Brain microvascular endothelial cell (primary cell): ENCODE results near the gene CLMN.

ENCODE experiments used
- DNase-seq: peaks from one replicate; pipeline ENCODE4 v3.0.0-alpha.2; 2020
- H3K27ac ChIP-seq: fragments of 250-450 bp; sonication (Bioruptor Pico); 2 replicates; pipeline ENCODE4 v1.5.1; 2020; ENCODE audit warnings: mild to moderate bottlenecking, moderate library complexity
- H3K27me3 ChIP-seq: fragments of 250-450 bp; sonication (Bioruptor Pico); replicated peaks from 2 replicates; pipeline ENCODE4 v1.5.1; 2020; ENCODE audit warnings: mild to moderate bottlenecking
- H3K36me3 ChIP-seq: fragments of 250-450 bp; sonication (Bioruptor Pico); replicated peaks from 2 replicates; pipeline ENCODE4 v1.5.1; 2020; ENCODE audit warnings: mild to moderate bottlenecking
- H3K4me3 ChIP-seq: 2 replicates; pipeline ENCODE4 v1.5.1; 2011; ENCODE audit warnings: low read depth, mild to moderate bottlenecking, control low read depth, low read length, moderate library complexity
- in situ Hi-C: cut with HindIII; loops from 2 replicates; pipeline ENCODE4 v1.10.0; 2017; ENCODE audit warnings: low sequenced_read_pairs, low pct_ligation_motif_present
- TF ChIP-seq, protein P1 (sequence below): IDR thresholded peaks from 2 replicates; pipeline ENCODE4 v1.5.1; 2011; ENCODE audit warnings: low read depth, mild to moderate bottlenecking, moderate library complexity, low read length, control low read depth, inconsistent platforms; ENCODE audit errors: missing control alignments

CLMN gene

GRCh38 chr14:95250140-95250769 lies 69.5 kb downstream of the CLMN start:
- DNase-seq: no peak
- TF ChIP-seq, protein P1, sequence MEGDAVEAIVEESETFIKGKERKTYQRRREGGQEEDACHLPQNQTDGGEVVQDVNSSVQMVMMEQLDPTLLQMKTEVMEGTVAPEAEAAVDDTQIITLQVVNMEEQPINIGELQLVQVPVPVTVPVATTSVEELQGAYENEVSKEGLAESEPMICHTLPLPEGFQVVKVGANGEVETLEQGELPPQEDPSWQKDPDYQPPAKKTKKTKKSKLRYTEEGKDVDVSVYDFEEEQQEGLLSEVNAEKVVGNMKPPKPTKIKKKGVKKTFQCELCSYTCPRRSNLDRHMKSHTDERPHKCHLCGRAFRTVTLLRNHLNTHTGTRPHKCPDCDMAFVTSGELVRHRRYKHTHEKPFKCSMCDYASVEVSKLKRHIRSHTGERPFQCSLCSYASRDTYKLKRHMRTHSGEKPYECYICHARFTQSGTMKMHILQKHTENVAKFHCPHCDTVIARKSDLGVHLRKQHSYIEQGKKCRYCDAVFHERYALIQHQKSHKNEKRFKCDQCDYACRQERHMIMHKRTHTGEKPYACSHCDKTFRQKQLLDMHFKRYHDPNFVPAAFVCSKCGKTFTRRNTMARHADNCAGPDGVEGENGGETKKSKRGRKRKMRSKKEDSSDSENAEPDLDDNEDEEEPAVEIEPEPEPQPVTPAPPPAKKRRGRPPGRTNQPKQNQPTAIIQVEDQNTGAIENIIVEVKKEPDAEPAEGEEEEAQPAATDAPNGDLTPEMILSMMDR: no peak
- H3K4me3 ChIP-seq: no peak overlapping the region
- in situ Hi-C loops: no loop called here
- H3K36me3 ChIP-seq: no peaks in the 10 kb centered on the region
- H3K27me3 ChIP-seq: no peaks in the 10 kb centered on the region
- H3K27ac ChIP-seq: no peak overlapping the region

DNA sequence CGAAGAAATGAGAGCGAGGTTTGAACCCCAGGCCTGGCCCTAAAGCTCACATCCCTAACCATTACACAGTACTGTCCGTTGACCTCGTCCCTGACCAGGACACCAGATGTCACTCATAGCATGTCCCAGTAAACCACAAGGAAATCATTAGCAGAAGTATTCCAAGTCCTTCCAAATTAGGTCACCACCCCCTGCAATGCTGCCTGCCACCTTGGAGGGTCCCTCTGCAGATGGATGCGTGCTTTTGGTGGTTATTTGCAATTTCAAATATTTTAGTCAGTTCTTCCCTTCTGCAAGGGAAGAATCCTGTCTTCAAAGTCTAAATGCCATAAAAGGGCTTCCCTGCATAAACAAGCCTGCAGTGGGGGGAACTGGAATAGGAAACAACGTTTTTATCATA lies 71.3 kb downstream of the CLMN start:
- no peaks in the 10 kb centered on the region for H3K36me3 ChIP-seq
- TF ChIP-seq, protein P1: peak; percentile 5
- no peaks in the 10 kb centered on the region for H3K27me3 ChIP-seq
- no peak for DNase-seq
- H3K27ac ChIP-seq: peak overlapping the region; percentile 65
- in situ Hi-C loops: no loop called here
- H3K4me3 ChIP-seq: no peak overlapping the region

GRCh38 chr14:95246870-95247269 lies 72.8 kb downstream of the CLMN start:
- Histone ChIP-seq H3K4me3 (no peak overlapping the region), H3K27me3 (no peaks in the 10 kb centered on the region), H3K27ac (no peak overlapping the region), H3K36me3 (no peaks in the 10 kb centered on the region)
- TF ChIP-seq, protein P1: no peak
- in situ Hi-C loops: no loop called here
- no peak for DNase-seq

DNA sequence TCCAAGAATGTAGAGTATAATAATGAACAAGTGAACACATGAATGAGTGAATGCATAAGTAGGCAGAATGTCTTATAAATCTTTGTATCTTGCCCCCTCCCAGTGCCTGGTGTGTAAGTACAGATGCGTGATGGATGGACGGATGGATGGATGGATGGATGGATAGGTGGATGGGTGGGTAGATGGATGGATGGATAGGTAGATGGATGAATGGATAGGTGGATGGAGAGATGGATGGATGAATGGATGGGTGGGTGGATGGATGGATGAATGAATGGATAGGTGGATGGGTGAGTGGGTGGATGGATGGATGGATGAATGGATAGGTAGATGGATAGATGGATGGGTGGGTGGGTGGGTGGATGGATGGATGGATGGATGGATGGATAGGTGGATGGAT lies 74.4 kb downstream of the CLMN start:
- H3K27ac ChIP-seq: no peak overlapping the region
- TF ChIP-seq, protein P1: no peak
- H3K27me3 ChIP-seq: no peaks in the 10 kb centered on the region
- no peaks in the 10 kb centered on the region for H3K36me3 ChIP-seq
- in situ Hi-C loops: no loop called here
- no peak overlapping the region for H3K4me3 ChIP-seq
- DNase-seq: no peak

DNA sequence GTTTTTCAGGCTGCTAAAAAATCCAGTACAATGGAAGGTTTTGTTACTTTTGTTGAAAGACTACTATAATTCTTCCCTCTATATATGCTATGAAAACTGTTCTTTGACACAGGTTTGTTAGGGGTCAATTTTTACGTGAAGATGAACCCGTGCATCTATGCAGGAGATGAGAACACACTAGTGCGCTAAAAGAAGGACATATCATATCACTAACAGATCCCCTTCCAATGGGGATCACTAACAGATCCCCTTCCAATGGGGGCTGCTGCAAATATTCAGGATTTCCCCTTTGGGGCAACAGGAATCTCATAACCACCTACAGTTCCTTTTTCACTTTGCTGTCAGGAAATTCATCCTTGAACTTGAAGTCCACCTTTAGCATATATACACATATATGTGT lies 75.1 kb downstream of the CLMN start:
- Histone ChIP-seq H3K36me3 (no peaks in the 10 kb centered on the region), H3K27ac (no peak overlapping the region), H3K4me3 (no peak overlapping the region), H3K27me3 (no peaks in the 10 kb centered on the region)
- in situ Hi-C loops: no loop called here
- no peak for DNase-seq
- TF ChIP-seq, protein P1: no peak

DNA sequence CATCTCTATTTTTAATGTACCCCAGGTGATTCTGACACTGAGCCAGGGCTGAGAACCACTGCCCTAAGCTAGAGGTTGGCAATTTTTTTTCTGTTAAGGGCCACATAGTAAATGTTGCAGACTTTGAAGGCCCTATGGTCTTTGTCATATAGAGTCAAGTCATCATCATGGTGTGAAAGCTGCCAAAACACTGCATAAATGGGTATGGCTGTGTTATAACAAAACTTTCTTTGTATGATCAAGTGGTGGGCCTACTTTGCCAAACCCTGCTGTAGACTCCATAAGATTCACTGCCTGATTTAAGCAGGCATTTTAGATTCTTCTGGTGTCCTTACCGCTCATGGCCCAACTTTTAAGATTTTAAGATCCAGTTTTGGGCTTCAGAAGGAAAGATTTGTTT lies 76.8 kb downstream of the CLMN start:
- TF ChIP-seq, protein P1: no peak
- DNase-seq: no peak
- Histone ChIP-seq H3K4me3 (no peak overlapping the region), H3K27ac (no peak overlapping the region), H3K27me3 (no peaks in the 10 kb centered on the region), H3K36me3 (no peaks in the 10 kb centered on the region)
- in situ Hi-C loops: no loop called here
